Activated CD8-positive, alpha-beta memory T cell treated with anti-CD3 and anti-CD28 coated beads, Interleukin-2, amount 50 U/mL, for 1 hour (primary cell): ENCODE results near the gene B3GAT3.
A peak's percentile ranks its signal among the peaks of the same experiment; 100 is the strongest.
"Not testable (repeated sequence)": the region's sequence is repeated elsewhere in the genome, so short reads cannot be mapped to it uniquely, and the experiment has no call there.

Experiments used
- DNase-seq: peaks from one replicate; pipeline ENCODE4 v3.0.0-alpha.2; 2020; ENCODE audit errors: extremely low read depth

B3GAT3 gene

GRCh38 chr11:62645946-62646824 is 24.4 kb upstream of the B3GAT3 start, which contains the start of gene GANAB:
TSS of gene GANAB (minus strand) at chr11:62646613. CDS start at chr11:62646599, 14 bp downstream.
- peak; percentile 97 for DNase-seq

GRCh38 chr11:62645671-62645945 is 23.8 kb upstream of the B3GAT3 start:
- no peak for DNase-seq

GRCh38 chr11:62644220-62644619 is 22.4 kb upstream of the B3GAT3 start:
- DNase-seq: no peak

GRCh38 chr11:62632492-62632891 is 10.7 kb upstream of the B3GAT3 start:
- no peak for DNase-seq

DNA sequence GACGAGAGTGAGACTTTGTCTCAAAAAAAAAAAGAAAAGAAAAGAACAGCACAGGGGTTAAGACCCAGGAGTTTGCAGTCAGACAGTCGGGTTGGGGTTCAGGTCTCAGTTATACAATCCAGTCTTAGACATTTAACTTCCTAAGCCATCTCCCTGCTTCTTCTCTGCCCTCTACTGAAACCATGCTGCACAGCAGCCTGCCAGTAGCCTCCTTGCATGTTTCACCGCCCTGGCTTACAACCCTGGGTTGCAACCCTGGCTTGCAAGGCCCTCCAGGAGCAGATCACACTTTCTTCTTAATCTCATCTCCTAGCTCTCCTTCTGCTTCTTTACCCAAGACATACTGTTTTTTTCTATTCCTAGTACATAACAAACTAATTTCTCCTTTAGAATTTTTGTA is 5.9 kb upstream of the B3GAT3 start:
- DNase-seq: no peak

DNA sequence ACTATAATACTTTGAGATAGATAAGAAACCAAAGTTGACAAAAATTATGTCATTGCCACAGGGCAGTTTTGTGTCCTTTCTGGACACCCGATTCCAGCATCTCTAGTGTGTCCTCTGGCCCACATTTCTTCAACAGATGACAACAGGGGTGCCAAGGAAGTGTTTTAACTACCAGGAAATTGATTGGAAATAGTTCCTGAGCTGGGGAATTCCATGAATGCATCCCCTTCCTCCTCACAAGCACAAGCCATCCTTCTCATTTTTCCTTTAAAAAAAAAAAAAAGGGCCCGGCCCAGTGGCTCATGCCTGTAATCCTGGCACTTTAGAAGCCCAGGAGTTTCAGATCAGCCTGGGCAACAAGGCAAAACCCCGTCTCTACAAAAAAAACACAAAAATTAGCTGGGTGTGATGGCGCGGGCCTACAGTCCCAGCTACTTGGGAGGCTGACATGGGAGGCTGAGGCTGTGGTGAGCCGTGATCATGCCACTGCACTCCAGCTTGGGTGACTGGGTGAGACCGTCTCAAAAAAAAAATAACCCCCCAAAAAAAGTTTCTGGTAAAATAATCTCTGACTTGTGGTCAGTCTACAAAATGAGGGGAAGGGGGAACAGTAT is 797 bp upstream of the B3GAT3 start:
- no peak for DNase-seq

GRCh38 chr11:62621027-62621566 is 689 bp downstream of the B3GAT3 start:
- no peak for DNase-seq

DNA sequence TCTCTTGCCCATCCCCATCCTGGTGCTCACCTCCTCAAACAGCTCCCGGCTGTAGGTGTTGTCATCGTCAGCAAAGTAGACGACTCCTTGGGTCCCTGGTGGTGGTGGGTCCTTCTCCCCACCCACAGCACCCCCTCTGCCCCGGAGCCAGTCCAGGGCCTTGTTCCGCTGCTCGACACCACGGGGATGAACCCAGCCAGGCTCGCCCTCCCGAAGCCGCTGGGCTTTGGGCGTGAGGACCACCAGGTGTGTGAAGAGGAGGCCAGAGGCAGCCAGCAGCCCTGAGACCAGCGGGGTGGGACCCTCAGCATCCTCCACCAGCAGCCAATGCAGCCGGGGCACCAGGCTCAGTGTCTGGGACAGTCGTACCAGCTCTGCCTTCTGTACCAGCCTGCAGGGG is 4.8 kb downstream of the B3GAT3 start:
- DNase-seq: not testable (repeated sequence)

- no peak for DNase-seq
These were observed 6.3 kb downstream of the B3GAT3 start for GRCh38 chr11:62615521-62615920.

DNA sequence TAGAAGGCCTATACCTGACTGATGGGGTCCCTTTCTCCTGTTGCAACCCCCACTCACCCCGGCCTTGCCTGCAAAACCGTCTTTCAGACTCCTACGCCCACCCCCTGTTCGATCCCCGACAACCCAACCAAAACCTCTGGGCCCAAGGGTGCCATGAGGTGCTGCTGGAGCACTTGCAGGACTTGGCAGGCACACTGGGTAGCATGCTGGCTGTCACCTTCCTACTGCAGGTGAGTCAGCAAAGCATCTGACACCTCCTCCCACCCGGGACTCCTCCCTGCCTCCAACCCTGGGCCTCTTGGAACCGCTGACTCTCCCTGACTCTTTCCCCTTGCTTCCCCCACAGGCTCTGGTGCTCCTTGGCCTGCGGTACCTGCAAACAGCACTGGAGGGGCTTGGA is 7.5 kb downstream of the B3GAT3 start:
- no peak for DNase-seq

- no peak for DNase-seq
These were observed 8.5 kb downstream of the B3GAT3 start for GRCh38 chr11:62613291-62613778.

DNA sequence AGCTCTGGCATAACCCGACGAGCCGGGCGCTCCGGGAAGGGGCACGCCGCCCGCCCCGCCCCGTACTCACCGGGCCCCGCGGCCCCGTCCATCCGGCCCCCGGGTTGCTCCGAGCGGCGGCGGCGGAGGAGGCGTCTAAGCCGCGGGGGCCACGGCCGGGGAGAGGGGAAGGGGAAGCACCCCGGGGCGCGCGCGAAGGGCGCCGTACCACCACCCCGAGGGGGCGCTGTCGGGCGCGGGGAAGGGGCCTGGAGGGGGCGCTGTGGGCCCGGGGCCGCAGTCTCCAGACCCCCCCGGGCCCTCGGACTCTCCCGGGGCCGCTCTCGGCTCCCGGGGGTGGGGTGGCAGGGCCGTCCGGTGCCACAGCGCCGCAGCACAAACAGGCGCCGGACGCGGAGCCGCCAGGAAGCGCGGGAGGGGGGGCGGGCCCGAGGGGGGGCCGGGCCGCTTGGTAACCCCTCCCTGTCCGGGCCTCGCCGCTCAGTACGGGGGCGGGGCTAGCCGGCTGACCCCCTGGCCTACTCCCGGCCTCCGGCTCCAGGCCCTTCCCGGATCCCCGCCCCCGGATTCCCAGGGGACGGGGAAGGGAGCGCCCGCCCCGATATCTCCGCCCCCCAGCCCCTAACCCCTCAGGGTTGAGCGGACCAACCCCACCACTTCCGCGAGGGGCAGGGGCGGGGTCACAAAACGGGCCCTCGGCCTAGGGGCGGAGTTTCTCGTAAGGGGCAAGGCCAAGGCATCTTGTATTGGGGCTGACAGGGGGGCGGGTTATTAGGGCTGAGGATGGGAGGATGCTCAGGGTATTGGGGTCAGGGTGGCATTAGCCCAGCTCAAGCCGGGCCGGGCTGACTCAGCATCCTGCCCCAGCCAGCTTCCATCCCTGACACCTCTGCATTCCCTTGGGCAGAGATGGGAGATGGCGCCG is 9.2 kb downstream of the B3GAT3 start, which contains the start of the genes EML3 and ROM1:
EML3 (minus strand) TSS at position 410 of the 925 bp plus-strand sequence; CDS start at position 92, 318 bp downstream.
ROM1 (plus strand) TSS at position 892 of the 925 bp plus-strand sequence; CDS start at position 917, 25 bp downstream.
- peak; percentile 65 for DNase-seq

GRCh38 chr11:62611705-62612365 is 10.0 kb downstream of the B3GAT3 start:
- DNase-seq: no peak

DNA sequence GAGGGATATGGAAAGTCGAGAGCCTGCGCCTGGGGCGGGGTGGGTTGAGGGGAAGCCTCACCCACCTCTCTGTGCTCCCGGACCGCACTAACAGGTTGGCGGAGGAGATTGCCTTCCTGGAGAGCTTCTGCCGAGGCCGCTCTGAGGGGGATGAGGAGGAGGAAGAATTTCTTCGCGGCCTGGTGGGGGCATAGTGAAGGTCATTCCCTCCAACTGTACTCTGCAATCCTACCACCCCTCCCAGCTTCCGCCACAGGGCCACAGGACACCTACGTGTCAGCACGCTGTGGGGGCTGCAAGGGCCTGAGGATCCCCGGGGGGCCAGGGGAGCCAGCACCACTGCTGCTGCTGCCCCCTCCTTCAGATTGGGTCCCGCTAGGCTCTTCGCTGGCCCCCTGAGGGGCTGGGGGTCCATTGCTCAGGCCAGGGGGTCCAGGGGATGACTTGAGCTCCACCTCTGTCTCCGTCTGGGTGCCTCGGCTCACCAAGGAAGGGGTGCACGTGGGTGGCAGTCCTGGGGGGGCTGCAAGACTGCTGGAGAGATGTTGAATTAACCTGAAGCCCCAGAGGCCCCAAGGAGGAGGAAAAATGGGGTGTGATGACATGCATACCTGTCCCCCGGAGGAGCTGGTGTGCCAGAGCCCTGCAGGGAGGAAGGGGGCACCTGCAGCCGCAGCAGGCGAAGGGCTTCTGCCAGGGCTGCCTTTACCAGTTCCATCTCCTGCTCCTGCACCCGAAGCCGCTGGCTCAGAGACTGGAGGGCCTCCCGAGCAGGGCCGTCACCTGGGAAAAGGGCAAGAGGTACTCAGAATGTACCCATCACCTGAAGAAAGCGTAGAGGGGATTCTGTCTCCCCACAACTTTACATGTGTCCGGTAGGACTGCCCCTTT is 10.7 kb downstream of the B3GAT3 start:
- no peak for DNase-seq

- DNase-seq: no peak
These were observed 11.4 kb downstream of the B3GAT3 start for GRCh38 chr11:62610403-62610802.

GRCh38 chr11:62608776-62609175 is 13.0 kb downstream of the B3GAT3 start:
- no peak for DNase-seq

DNA sequence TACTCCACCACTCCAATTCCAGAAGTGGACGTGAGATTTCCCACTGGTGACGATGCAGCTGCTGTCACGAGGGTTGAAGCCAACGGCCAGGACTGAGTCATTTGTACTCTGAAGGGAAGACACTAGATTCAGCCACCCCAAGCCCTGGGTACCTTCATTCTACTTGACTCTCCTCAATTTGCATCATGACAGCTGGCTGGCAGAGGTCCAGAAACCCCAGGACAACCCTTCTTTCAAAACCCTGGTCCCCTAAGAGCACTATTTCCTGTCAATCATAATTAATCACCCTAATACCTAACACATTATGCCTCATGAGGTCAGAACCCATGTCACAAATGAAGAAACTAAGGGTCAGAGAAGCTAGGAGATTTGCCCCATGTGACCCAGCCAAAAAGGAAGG is 14.1 kb downstream of the B3GAT3 start:
- no peak for DNase-seq

DNA sequence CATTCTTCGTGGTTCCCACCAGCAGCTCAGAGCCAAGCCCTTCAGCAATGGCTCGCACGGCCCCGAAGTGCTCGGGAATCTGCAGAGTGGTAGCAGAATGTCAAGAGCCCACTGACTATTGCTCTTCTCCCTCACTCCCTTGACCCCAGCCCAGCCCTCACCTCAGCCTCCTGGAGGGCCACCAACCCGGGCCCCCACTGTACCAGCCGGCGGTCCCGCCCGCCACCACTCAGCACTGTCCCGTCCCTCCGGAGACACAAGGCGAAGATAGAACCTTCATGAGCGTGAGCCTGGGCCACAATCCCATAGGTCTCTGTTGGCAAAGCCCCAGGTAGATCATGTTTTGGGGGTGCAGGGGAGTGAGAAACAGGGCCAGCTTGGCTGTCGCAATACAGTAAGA is 15.9 kb downstream of the B3GAT3 start:
- DNase-seq: no peak

DNA sequence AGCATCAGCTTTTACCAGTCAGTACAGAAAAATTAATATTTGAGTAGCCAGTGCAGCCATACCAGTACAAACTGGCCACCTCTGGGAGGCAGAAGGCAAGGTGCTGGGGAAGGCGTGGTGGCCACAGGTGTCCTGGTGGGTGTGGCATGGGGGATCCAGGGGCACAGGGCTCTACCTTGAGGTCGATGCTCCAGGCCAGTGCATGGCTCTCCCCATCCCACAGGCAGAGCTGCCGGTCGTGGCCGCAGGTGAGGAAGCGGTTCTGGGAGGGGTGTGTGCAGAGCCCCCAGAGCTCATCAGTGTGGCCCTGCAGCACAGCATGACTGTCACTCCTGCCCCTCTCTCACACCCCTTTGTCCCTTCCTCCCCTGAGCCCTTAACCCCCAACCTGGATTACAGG is 16.3 kb downstream of the B3GAT3 start:
- no peak for DNase-seq
